Calu3 (cell line): Measurements from ENCODE around the gene SFRP5. TPM values are rescaled to one million over a fixed set of nuclear protein-coding genes. Genes with fewer than 3 reads are reported as not detected.

Experiments
- BruUV-seq: library from RNA; stranded (reverse); fragments of 400-500 nt; replicated peaks from 2 replicates; lab custom pipeline; 2021; lab: Mats Ljungman, UMichigan
- CTCF ChIA-PET: fragments of 300-600 bp; sonication (Branson Sonifier 250); formaldehyde crosslinking; loops from one replicate; lab custom pipeline; 2022; ENCODE audit warnings: antibody characterized with exemption; lab: Charles Lee
- DNase-seq: peaks from one replicate; pipeline ENCODE4 v3.0.0; 2022
- H3K27ac Mint-ChIP-seq: one replicate; pipeline ENCODE4 v1.8.0; 2022; ENCODE audit warnings: mixed read lengths; ENCODE audit not compliant: unreplicated experiment
- H3K27me3 Mint-ChIP-seq: one replicate; pipeline ENCODE4 v1.8.0; 2022; ENCODE audit warnings: mixed read lengths; ENCODE audit not compliant: unreplicated experiment
- H3K36me3 Mint-ChIP-seq: one replicate; pipeline ENCODE4 v1.8.0; 2022; ENCODE audit warnings: mild to moderate bottlenecking, moderate library complexity, mixed read lengths; ENCODE audit not compliant: insufficient read depth, unreplicated experiment
- H3K4me1 Mint-ChIP-seq: one replicate; pipeline ENCODE4 v1.8.0; 2022; ENCODE audit warnings: mild to moderate bottlenecking, low read depth, mixed read lengths; ENCODE audit not compliant: unreplicated experiment
- H3K4me3 Mint-ChIP-seq: one replicate; pipeline ENCODE4 v1.8.0; 2022; ENCODE audit warnings: mild to moderate bottlenecking, low read depth, moderate library complexity, mixed read lengths; ENCODE audit not compliant: unreplicated experiment
- H3K9me3 Mint-ChIP-seq: one replicate; pipeline ENCODE4 v1.8.0; 2022; ENCODE audit warnings: low read depth, mixed read lengths; ENCODE audit not compliant: unreplicated experiment
- CTCF ChIP-seq: fragments of 200-600 bp; IDR thresholded peaks from one replicate; pipeline ENCODE4 v1.8.0; 2022; ENCODE audit warnings: antibody characterized with exemption; ENCODE audit not compliant: unreplicated experiment
- intact Hi-C: fragments of 100-400 bp; cut with micrococcal nuclease; formaldehyde crosslinking; loops from one replicate; pipeline ENCODE4 v1.10.0; 2022; ENCODE audit not compliant: unreplicated experiment
- total RNA-seq: library from RNA; stranded (reverse); gene quantifications from 2 replicates; pipeline ENCODE4 v1.2.3, GENCODE V29; 2022

The SFRP5 gene
- total RNA-seq, 1 experiment from 2014 or later = 0.19 TPM

GRCh38 chr10:97747573-97747972 is 24.2 kb downstream of the SFRP5 start:
- BruUV-seq = no TSS peak
- CTCF ChIA-PET = no interaction called here
- no peak for TF ChIP-seq CTCF
- Mint-ChIP-seq H3K27me3 (no peaks in the 10 kb centered on the region), H3K27ac (no peak overlapping the region), H3K4me3 (no peak overlapping the region), H3K9me3 (no peaks in the 10 kb centered on the region), H3K36me3 (peaks cover 40% of the 10 kb centered on the region), H3K4me1 (no peaks in the 10 kb centered on the region)
- DNase-seq = no peak
- intact Hi-C loops = no loop called here

GRCh38 chr10:97744405-97745035 is 27.3 kb downstream of the SFRP5 start:
- no peaks in the 10 kb centered on the region for H3K9me3 Mint-ChIP-seq
- intact Hi-C loops = no loop called here
- H3K27me3 Mint-ChIP-seq = no peaks in the 10 kb centered on the region
- no peak overlapping the region for H3K27ac Mint-ChIP-seq
- CTCF ChIA-PET = no interaction called here
- H3K4me3 Mint-ChIP-seq = no peak overlapping the region
- H3K4me1 Mint-ChIP-seq = no peaks in the 10 kb centered on the region
- TF ChIP-seq CTCF = no peak
- no TSS peak for BruUV-seq
- no peak for DNase-seq
- H3K36me3 Mint-ChIP-seq = peaks cover 43% of the 10 kb centered on the region

GRCh38 chr10:97743169-97743943 is 28.4 kb downstream of the SFRP5 start:
- BruUV-seq = no TSS peak
- CTCF ChIA-PET = interaction anchor here (0.6 kb wide), 1 partner anchor 1830 kb away, joined by 3 read pairs; no protein-coding TSS in a partner anchor
- Mint-ChIP-seq H3K36me3 (peaks cover 40% of the 10 kb centered on the region), H3K4me3 (no peak overlapping the region), H3K27me3 (no peaks in the 10 kb centered on the region), H3K4me1 (peaks cover under 1% of the 10 kb centered on the region), H3K9me3 (no peaks in the 10 kb centered on the region), H3K27ac (no peak overlapping the region)
- intact Hi-C loops = no loop called here
- DNase-seq = no peak
- TF ChIP-seq CTCF = no peak

GRCh38 chr10:97740613-97741012 is 31.2 kb downstream of the SFRP5 start:
- DNase-seq = no peak
- CTCF ChIA-PET = no interaction called here
- Mint-ChIP-seq H3K27me3 (no peaks in the 10 kb centered on the region), H3K27ac (no peak overlapping the region), H3K36me3 (peaks cover 55% of the 10 kb centered on the region), H3K4me3 (no peak overlapping the region), H3K4me1 (peaks cover 12% of the 10 kb centered on the region), H3K9me3 (peaks cover 2% of the 10 kb centered on the region)
- intact Hi-C loops = no loop called here
- BruUV-seq = no TSS peak
- no peak for TF ChIP-seq CTCF
